Spinal cord (tissue), 10 donors: ENCODE measurements around the gene MGAT4B. TPM values are rescaled to one million over a fixed set of nuclear protein-coding genes. Genes with fewer than 3 reads are reported as not detected.
"Not testable (repeated sequence)": the region's sequence is repeated elsewhere in the genome, so short reads cannot be mapped to it uniquely, and the experiment has no call there.

Experiments used
- DNase-seq, 6 donors: peaks; one replicate each; pipeline versions ENCODE4 v3.0.0 to v3.0.0-alpha.2; 2013 to 2015; ENCODE audit warnings: low spot score in 6 of 6, low read depth in 4 of 6
- H3K27ac ChIP-seq: one replicate; pipeline ENCODE4 v1.5.1; 2013; ENCODE audit warnings: low read depth, low read length, control low read depth
- H3K27me3 ChIP-seq: one replicate; pipeline ENCODE4 v1.6.1; 2013; ENCODE audit warnings: low read length; ENCODE audit not compliant: control insufficient read depth, insufficient read depth
- H3K36me3 ChIP-seq: one replicate; pipeline ENCODE4 v1.6.1; 2013; ENCODE audit warnings: low read length; ENCODE audit not compliant: control insufficient read depth, insufficient read depth
- H3K4me1 ChIP-seq: one replicate; pipeline ENCODE4 v1.6.1; 2013; ENCODE audit warnings: low read length; ENCODE audit not compliant: control insufficient read depth, insufficient read depth
- H3K4me3 ChIP-seq: one replicate; pipeline ENCODE4 v1.5.1; 2013; ENCODE audit warnings: low read depth, low read length, control low read depth
- H3K9me3 ChIP-seq: one replicate; pipeline ENCODE4 v1.6.1; 2013; ENCODE audit warnings: low read length; ENCODE audit not compliant: control insufficient read depth, insufficient read depth
- WGBS: methylation state at CpG from one replicate; pipeline ENCODE4 v1.1.5; 2013; ENCODE audit warnings: missing lambda C conversion rate; ENCODE audit not compliant: insufficient coverage; 5-methylcytosine and 5-hydroxymethylcytosine counted together
- polyA plus RNA-seq, 2 donors: library from polyadenylated mRNA; unstranded; fragments of 120-200 nt; gene quantifications; one replicate each; pipeline ENCODE4 v1.2.1, GENCODE V29; 2013; ENCODE audit not compliant: insufficient read length in 2 of 2
- total RNA-seq, 2 donors: library from RNA; depleted of rRNA in 1 of 2; stranded (reverse); fragments of 120-200 nt in 1 of 2; fragments of >200 nt in 1 of 2; gene quantifications; one replicate each; pipeline versions ENCODE4 v1.2.3 to v1.2.4, GENCODE V29; 2013 to 2014
- donor health status: healthy.

MGAT4B gene
- total and polyA plus RNA-seq, 4 donors, result 69.4 to 211 (median 131) TPM

DNA sequence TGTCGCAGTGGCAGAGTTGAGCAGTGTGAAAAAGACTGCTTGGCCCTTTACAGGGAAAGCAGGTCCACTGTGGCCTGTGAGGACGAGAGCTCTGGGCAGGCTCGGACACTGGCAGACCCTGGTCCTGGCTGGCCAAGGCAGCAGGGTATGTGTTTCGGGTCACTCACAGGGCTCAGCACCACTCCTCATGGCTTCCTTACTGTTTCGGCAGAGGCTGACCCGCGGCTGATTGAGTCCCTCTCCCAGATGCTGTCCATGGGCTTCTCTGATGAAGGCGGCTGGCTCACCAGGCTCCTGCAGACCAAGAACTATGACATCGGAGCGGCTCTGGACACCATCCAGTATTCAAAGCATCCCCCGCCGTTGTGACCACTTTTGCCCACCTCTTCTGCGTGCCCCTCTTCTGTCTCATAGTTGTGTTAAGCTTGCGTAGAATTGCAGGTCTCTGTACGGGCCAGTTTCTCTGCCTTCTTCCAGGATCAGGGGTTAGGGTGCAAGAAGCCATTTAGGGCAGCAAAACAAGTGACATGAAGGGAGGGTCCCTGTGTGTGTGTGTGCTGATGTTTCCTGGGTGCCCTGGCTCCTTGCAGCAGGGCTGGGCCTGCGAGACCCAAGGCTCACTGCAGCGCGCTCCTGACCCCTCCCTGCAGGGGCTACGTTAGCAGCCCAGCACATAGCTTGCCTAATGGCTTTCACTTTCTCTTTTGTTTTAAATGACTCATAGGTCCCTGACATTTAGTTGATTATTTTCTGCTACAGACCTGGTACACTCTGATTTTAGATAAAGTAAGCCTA, 29.8 kb upstream of the MGAT4B start:
- no peak for DNase-seq
- no peaks in the 10 kb centered on the region for H3K4me1 ChIP-seq
- H3K9me3 ChIP-seq, result no peaks in the 10 kb centered on the region
- H3K36me3 ChIP-seq, result peaks cover 83% of the 10 kb centered on the region
- no peak overlapping the region for H3K27ac ChIP-seq
- H3K4me3 ChIP-seq, result no peak overlapping the region
- H3K27me3 ChIP-seq, result no peaks in the 10 kb centered on the region
- WGBS, result 94% methylated on average over 16 of the region's 19 CpGs

DNA sequence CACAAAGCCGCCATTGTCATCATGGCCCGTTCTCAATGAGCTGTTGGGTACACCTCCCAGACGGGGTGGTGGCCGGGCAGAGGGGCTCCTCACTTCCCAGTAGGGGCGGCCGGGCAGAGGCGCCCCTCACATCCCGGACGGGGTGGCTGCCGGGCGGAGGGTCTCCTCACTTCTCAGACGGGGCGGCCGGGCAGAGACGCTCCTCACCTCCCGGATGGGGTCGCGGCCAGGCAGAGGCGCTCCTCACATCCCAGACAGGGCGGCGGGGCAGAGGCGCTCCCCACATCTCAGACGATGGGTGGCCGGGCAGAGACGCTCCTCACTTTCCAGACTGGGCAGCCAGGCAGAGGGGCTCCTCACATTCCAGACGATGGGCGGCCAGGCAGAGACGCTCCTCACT, 28.2 kb upstream of the MGAT4B start:
- no CpG with 5 or more reads among the region's 28 CpGs for WGBS
- DNase-seq, result not testable (repeated sequence)
- peaks cover 85% of the 10 kb centered on the region for H3K36me3 ChIP-seq

DNA sequence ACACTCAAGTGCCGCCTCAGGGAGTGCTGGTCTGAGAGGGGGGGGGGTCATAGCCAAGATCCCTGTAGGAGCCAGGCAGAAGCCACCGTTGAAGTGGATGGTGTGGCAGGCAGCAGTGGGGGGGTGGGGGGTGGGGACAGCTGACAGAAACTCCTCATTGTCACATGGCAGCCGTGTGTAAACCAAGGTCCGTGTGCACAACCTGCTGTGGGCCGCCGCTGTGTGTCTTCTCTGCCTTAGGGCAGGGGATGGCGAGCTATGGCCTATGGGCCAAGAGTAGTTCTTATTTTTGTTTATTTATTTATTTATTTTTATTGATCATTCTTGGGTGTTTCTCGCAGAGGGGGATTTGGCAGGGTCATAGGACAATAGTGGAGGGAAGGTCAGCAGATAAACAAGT, 27.5 kb upstream of the MGAT4B start:
- Histone ChIP-seq H3K27me3 (no peaks in the 10 kb centered on the region), H3K4me3 (no peak overlapping the region), H3K27ac (no peak overlapping the region), H3K36me3 (peaks cover 82% of the 10 kb centered on the region), H3K9me3 (no peaks in the 10 kb centered on the region), H3K4me1 (peaks cover 2% of the 10 kb centered on the region)
- WGBS, result 20% methylated on average over 1 of the region's 8 CpGs
- no peak for DNase-seq

More for the DNA sequence above, 28.2 kb upstream of the MGAT4B start:
- not testable (repeated sequence) for H3K4me1 ChIP-seq, H3K27ac ChIP-seq, H3K9me3 ChIP-seq, H3K4me3 ChIP-seq, H3K27me3 ChIP-seq

DNA sequence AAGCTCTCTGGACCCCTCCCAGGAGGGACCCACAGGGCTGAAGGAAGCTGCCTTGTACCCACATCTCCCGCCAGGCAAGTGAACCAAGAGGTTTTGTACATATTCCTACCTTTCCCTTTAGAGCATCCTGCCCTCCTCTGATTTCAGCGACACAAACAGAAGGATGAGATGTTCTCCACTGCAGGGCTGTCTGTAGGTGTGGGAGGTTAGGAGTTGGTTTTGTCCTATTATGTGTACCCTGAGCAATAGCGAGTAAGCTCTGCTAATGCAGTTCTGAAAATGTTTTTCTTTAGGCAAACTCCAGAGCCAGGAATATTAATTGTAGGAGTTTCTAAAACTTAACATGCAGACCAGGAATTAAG, 27.0 kb upstream of the MGAT4B start:
- Histone ChIP-seq H3K36me3 (peaks cover 83% of the 10 kb centered on the region), H3K4me1 (peaks cover 4% of the 10 kb centered on the region), H3K27me3 (no peaks in the 10 kb centered on the region), H3K4me3 (no peak overlapping the region), H3K9me3 (no peaks in the 10 kb centered on the region), H3K27ac (no peak overlapping the region)
- no peak for DNase-seq
- WGBS, result 100% methylated on average over 1 of the region's 3 CpGs

GRCh38 chr5:179833056-179833708, 26.5 kb upstream of the MGAT4B start:
- peaks cover 82% of the 10 kb centered on the region for H3K36me3 ChIP-seq
- 83% methylated on average over 22 of the region's 23 CpGs for WGBS
- H3K27me3 ChIP-seq, result no peaks in the 10 kb centered on the region
- no peak overlapping the region for H3K27ac ChIP-seq
- DNase-seq, result no peak
- H3K4me1 ChIP-seq, result peaks cover 4% of the 10 kb centered on the region
- H3K4me3 ChIP-seq, result no peak overlapping the region
- H3K9me3 ChIP-seq, result no peaks in the 10 kb centered on the region

GRCh38 chr5:179832039-179832745, 25.5 kb upstream of the MGAT4B start:
- 94% methylated on average over 20 of the region's 20 CpGs for WGBS
- DNase-seq, result no peak
- Histone ChIP-seq H3K27me3 (no peaks in the 10 kb centered on the region), H3K9me3 (no peaks in the 10 kb centered on the region), H3K27ac (no peak overlapping the region), H3K4me1 (peaks cover 4% of the 10 kb centered on the region), H3K4me3 (no peak overlapping the region), H3K36me3 (peaks cover 82% of the 10 kb centered on the region)

DNA sequence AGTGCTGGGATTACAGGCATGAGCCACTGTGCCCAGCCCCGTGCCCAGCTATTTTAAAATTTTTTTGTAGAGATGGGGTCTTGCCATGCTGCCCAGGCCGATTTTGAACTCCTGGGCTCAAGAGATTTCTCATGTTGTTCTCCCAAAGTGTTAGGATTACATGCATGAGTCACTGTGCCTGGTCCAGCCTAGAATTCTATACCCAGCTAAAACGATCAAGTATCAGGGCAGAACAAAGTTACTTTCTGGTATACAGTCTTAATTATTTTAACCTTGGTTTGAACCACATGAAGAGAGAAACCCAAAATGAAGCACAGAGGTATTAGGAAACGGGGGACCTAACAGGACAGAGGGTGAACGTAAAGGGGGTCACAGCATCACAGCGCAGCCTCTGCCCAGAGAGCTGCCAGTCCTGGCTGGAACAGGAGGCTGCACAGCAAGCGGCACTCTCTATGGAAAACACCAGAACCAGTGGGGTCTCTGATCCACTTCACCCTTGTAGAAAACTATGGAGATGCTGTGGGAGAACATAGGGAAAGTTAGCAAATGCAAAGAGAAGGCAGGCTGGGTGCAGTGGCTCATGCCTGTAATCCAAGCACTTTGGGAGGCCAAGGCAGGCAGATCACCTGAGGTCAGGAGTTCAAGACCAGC, 24.3 kb upstream of the MGAT4B start:
- H3K4me3 ChIP-seq, result no peak overlapping the region
- 93% methylated on average over 5 of the region's 7 CpGs for WGBS
- H3K9me3 ChIP-seq, result no peaks in the 10 kb centered on the region
- peaks cover 83% of the 10 kb centered on the region for H3K36me3 ChIP-seq
- H3K27ac ChIP-seq, result no peak overlapping the region
- H3K4me1 ChIP-seq, result peaks cover 4% of the 10 kb centered on the region
- DNase-seq, result no peak
- no peaks in the 10 kb centered on the region for H3K27me3 ChIP-seq

GRCh38 chr5:179829732-179830435, 23.2 kb upstream of the MGAT4B start:
- WGBS, result 92% methylated on average over 4 of the region's 7 CpGs
- Histone ChIP-seq H3K27ac (no peak overlapping the region), H3K4me1 (peaks cover 4% of the 10 kb centered on the region), H3K9me3 (no peaks in the 10 kb centered on the region), H3K36me3 (peaks cover 89% of the 10 kb centered on the region), H3K4me3 (no peak overlapping the region), H3K27me3 (no peaks in the 10 kb centered on the region)
- DNase-seq, result no peak

GRCh38 chr5:179828756-179829421, 22.2 kb upstream of the MGAT4B start:
- WGBS, result 95% methylated on average over 2 of the region's 3 CpGs
- DNase-seq, result no peak
- Histone ChIP-seq H3K27me3 (no peaks in the 10 kb centered on the region), H3K4me1 (peaks cover 8% of the 10 kb centered on the region), H3K27ac (no peak overlapping the region), H3K9me3 (no peaks in the 10 kb centered on the region), H3K36me3 (peaks cover 96% of the 10 kb centered on the region), H3K4me3 (no peak overlapping the region)
